ENCODE data around the gene DPYSL5.

GRCh38 chr2:26850000-26850431 is 2.1 kb downstream of the DPYSL5 start:
- TF ChIP-seq GATA2 (IDR thresholded peaks at IDR 0.05; ENCODE audit: low read depth, low read length), result no peak
- TF ChIP-seq GATA3 (IDR thresholded peaks at IDR 0.05; ENCODE audit: low read depth, low read length), result no peak
